CD4-positive, alpha-beta T cell treated with Interleukin-15 for 1 hour (primary cell): ENCODE results near the gene ZMYM3.

Source experiments
- DNase-seq: peaks from one replicate; pipeline ENCODE4 v3.0.0-alpha.2; 2020

The ZMYM3 gene

DNA sequence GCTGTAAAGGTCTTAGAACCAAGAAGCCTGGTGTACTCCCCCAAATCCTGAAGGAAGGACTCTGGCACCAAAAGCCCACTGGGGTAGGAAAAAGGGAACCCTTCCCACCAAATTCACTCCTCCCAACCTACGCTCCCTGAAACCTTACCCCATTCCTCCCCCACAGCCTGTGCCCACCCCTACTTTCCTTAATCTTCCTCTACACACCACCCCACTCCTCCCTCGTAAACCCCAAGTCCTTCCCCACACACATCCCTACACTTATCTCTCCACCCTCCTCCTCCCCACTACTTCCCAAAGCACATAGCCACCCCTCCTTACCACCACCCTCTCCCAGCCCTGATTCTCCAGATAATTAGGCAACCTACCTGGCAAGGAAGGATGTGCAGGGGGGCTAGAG lies 1.7 kb downstream of the ZMYM3 start:
- no peak for DNase-seq

DNA sequence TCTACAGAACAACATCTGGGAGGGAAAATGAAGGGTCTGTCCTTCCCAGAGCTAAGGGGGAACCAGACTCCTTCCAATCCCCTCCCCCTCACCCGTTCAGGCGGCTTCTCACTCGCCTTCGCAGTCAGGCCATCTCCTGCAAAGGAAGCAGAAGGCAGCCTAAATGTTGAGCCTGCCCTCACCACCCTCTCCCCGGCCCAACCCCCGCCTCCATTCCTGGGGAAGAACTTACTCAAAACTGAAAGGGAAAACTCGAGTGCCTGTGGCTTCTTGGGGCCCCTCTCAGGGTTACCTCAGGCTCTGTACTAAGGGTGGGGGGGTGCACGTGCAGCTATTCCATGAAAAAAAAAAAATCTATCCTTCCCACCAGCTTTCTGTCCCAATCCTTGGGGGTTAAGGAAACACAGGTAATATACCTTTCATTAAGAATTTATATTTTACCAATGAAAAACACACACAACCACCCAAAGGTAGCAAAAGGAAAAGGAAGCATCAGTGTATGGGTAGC lies 2.4 kb downstream of the ZMYM3 start:
- DNase-seq: no peak

- DNase-seq: no peak
These were observed 3.1 kb downstream of the ZMYM3 start for GRCh38 chrX:71250841-71251240.

DNA sequence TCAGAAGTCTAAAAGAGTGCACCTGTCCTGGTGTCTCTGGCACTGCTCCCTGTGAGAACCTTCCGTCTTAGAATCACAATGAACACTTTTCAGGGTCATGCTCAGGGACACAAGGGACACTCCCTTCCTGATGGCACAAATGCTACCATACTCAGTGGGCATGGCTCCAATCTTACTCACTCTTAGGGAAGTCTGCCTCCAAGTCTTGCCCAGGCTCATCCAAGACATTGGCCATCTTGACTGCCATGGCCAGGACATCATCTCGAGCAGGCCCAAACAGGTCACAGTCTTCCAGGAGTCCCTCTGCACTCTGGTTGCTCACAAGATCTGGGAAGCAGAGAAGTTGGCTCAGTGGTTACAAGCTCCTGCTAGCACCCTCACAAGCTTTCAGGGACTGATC lies 8.8 kb downstream of the ZMYM3 start:
- DNase-seq: no peak

GRCh38 chrX:71244359-71245128 lies 9.4 kb downstream of the ZMYM3 start:
- no peak for DNase-seq

GRCh38 chrX:71241301-71241700 lies 12.6 kb downstream of the ZMYM3 start:
- no peak for DNase-seq

GRCh38 chrX:71239781-71240180 lies 14.2 kb downstream of the ZMYM3 start:
- no peak for DNase-seq

GRCh38 chrX:71236836-71237235 lies 17.1 kb downstream of the ZMYM3 start:
- no peak for DNase-seq

- no peak for DNase-seq
These were observed 18.5 kb downstream of the ZMYM3 start for GRCh38 chrX:71235482-71235881.

DNA sequence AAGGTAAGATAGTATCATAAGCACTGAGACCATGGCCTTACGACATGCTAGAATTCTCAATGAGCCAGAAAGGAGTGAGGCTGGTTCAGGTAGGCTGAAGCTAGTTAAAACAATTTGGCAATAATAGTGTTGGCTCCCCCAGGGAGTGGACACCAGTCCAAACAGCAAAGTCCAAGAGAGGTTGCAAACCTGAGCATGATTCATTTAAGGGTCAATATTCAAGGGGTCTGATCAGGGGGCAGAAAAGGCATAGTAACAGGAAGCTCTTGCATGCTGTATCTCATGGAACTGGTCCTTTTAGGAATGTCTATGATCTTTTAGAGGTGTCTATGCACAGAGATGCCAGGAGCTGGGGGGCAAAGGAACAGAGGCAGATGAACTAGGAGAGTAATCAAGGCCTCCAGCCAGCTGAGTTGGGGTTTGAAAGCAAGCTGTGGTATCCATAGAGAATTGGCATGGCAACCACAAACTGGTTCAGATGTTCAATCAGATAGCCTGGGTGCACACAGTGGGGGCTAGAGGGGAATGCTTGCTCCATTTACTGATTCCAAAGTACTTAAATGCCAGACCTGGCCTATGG lies 25.8 kb downstream of the ZMYM3 start:
- DNase-seq: no peak

GRCh38 chrX:71227370-71228062 lies 26.4 kb downstream of the ZMYM3 start:
- no peak for DNase-seq

DNA sequence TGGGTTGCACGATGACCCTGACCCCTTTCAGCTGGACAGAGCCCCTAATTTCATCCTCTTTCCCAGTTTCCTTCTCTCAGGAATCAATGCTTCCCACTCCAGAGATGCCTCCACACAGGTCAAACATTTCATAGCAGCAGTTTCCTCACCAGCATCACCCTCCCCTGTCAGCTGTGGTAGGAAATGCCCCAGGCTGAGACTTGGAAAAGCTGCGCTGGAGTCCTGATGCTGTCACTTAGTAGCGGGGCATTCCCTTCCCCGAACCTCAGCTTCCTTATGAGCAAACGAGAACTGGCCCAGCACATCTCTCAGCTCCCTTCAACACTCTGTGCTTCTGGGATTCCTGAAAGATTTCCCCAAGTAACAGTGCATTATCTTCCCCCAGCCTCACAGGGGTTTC lies 28.3 kb downstream of the ZMYM3 start:
- DNase-seq: no peak

DNA sequence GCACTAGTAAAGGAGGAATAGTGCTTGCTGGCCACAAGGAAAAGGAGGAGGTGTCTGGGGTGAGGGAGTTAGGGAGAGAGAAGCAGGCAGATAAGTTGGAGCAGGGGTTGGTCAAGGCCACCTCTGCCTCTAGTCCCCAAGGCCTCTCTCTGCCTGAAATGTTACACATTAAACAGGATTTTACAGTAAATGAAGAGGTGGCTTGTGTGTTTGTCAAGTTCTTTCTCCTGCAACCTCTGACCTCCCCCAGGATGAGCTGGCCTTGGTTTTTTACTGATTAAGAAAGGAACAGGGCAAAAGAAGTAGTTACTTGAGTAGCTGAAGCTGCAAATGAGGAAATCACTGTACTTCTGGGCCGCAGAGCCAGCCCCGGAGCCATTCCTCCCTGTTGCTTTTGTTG lies 28.9 kb downstream of the ZMYM3 start:
- DNase-seq: no peak

- no peak for DNase-seq
These were observed 29.7 kb downstream of the ZMYM3 start for GRCh38 chrX:71224098-71224708.

DNA sequence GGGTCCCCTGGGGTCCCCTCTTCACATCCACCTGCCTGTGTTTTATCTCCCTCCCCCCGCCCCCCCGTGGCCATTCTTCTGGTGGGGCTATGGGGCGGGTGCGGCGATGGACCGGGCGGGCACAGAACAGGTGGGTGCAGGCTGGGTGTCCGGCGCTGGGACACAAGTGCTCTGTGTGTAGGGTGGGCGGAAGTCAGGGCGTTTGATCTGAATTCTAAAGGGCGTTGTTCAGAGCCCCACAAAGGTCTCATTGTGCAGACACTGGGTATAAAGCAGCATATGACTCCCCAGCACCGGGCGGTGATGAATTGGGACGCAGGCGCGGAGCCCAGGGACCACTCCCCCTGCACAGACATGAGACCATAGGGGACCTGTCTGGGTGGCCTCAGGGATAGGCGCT lies 31.0 kb downstream of the ZMYM3 start, which contains the start of gene GJB1:
TSS of gene GJB1 (plus strand) at position 296 of the 400 bp plus-strand sequence. CDS start 484 bp downstream, outside the sequence.
- DNase-seq: no peak

DNA sequence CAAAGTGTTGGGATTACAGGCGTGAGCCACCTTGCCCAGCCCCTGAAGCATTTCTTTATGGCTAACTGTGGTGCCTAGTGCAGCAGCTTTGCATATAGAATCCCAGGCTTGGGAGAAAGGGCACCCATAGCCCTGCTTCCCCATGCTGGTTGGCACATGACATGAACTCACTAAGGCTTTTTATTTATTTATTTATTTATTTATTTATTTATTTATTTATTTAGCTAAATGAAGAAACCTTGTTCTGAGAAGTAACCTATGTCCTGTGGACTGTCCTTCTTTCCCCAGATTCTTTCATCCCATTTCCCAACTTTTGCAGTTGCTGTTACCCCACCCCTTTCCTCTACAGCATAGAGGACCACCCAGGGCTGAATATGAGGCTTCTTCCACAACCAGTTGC lies 32.8 kb downstream of the ZMYM3 start:
- DNase-seq: no peak

GRCh38 chrX:71217298-71217697 lies 36.6 kb downstream of the ZMYM3 start:
- DNase-seq: no peak

DNA sequence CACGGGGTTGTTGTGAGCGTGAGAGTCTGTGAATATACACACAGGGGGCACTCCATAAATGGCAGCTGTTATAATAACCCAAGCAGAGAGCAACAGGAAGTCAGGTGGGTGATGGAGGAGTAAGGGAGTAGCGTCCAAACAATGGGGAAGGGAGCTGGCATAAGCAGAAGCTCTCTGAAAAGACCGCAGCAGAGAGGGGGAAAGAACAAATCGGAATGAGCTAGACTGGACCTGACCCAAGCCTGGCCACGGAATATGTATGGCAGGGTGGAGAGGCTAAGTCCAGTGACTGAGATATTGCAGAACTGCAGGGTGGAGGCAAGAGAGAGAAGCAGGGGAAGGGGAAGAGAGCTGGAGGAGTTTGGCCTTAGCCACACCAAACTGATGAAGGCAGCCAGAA lies 37.5 kb downstream of the ZMYM3 start:
- no peak for DNase-seq

- DNase-seq: no peak
These were observed 38.5 kb downstream of the ZMYM3 start for GRCh38 chrX:71215338-71215912.

- no peak for DNase-seq
These were observed 39.2 kb downstream of the ZMYM3 start for GRCh38 chrX:71214604-71215337.

GRCh38 chrX:71214152-71214551 lies 39.8 kb downstream of the ZMYM3 start:
- DNase-seq: no peak

- DNase-seq: no peak
These were observed 41.4 kb downstream of the ZMYM3 start for GRCh38 chrX:71212536-71212935.
